HG03432 (cell line): ENCODE measurements around the gene MAPK8IP2.
"Not testable (repeated sequence)": the region's sequence is repeated elsewhere in the genome, so short reads cannot be mapped to it uniquely, and the experiment has no call there.

Source experiments
- ATAC-seq: cut with Tn5 transposase; IDR thresholded peaks from one replicate; pipeline ENCODE4 v1.9.1; 2021; ENCODE audit warnings: mild to moderate bottlenecking, moderate library complexity; ENCODE audit not compliant: unreplicated experiment

MAPK8IP2 gene

DNA sequence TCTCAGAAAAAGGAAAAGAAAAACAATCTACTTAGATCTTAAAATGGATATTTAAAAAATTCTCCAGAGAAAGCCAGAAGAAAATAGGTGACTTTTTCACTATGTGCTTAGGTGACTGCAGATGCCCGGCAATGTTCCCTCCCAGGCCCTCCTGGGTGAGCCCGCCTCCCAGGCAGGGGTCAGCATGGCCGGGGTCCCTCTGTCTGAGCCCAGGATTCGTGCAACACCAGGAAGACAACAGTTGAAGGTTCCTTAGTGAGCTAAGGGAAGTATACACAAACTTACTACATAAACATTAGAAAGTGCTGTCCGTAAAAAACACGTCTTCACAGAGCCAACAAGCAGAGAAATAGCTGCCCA, 11.6 kb downstream of the MAPK8IP2 start:
- no peak for ATAC-seq

DNA sequence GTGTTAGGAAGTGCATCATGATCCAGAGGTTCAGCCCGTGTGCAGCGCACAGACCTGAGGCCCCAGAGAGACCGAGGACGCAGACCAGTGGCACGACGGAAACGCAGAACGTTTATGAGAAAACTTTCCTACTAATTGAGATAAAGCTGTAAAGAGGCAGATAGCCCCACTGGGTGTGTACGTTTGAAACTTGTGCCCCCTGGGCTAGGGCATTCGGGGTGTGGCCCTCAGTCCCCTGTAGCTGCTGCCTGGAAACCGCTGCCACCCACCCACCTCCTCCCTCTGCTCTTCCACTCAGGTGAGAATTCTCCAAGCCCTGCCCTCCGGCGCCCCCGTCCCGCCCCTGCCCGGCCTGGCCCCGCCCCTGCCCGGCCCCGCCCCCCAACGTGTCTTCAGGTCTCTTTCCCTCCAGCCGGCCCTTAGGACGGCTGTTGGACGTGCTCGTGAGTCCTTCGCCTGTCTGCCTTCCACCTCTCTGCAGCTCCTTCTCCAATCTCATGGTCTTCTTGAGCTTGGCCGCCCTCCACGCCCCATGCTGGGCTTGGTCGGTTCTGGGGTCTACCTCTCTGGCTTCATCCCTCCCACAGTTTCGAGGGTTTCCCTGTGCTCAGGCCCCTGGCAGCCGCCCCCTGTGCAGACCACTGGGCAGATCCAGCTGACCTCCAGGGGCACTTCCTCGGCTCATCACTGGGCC, 12.1 kb downstream of the MAPK8IP2 start:
- no peak for ATAC-seq

DNA sequence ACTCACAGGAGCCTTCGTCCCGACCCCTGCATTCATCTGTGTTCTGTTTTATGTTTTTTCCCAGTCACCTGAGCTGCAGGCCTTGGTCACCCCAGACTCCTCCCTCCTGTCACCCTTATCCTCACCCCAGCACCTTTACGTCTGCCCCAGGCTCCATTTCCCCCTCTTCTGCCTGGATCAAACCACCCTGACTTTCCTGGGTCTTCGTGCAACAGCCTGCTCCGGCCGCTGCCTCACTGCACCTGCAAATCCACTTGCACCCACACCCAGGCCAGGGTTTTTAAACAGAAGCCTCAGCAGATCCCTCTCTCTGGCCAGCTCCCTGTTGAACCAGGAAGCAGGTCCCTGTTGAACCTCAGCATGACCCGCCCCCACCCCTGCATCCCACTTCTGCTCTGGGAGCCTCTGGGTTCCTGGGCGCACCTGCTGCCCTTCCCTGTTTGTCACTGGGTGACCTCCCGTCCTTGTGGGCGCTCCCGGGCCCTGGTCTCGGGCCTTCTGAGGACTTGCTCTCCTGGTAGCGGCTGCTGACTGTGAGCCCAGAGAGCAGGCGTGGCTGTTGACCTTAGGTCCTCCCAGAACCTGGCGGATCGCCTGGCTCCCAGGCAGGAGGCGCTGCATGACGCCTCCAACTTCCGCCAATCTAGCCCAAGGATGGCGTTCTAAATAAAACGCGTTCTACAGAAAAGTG, 12.8 kb downstream of the MAPK8IP2 start:
- no peak for ATAC-seq

DNA sequence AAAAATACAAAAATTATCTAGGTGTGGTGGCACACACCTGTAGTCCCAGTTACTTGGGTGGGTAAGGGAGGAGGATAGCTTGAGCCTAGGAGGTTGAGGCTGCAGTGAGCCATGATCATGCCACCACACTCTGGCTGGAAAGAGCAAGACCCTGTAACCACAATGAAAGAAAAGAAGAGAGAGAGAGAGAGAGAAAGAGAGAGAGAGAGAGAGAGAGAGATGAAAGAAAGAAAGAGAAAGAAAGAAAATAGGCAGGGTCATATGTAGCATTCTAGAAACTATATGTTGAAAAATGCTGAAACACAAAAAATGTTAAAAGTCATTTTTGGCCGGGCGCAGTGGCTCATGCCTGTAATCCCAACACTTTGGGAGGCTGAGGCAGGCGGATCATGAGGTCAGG, 13.7 kb downstream of the MAPK8IP2 start:
- ATAC-seq: not testable (repeated sequence)

DNA sequence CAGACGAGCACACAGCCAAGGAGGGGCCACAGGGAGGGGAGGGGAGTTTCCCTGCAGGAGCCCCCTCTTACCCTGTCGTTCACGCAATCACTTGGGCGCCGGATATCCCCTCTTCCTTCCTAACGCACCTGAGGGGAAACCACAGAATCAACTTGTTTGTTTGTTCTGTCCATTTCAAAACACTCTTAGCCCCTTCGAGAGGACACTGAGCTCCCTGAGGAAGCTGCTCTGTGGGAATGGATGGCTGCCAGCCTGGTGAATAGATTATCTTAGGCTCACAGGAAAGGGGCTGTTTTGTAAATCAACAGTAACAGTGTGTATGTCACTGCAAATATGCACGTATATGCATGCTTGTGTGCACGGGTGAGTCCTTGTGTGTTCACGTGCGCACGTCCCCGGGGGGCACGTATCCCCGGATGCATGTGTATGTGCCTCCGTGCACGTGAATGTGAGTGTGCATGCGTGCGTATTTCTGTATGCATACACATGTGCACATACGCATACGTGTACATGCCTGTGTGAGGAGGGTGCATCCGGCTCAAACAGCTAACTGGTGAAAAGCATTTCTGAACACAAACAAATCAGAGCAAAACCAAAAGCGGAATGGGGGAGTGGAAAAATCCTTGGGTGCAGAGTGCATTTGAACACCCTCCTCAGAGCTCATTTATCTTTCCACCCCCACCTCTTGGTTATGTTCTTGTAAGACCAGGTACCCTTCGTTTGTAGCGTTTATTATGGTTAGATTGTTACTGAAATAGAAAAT, 20.2 kb downstream of the MAPK8IP2 start:
- ATAC-seq: peak; percentile 62

DNA sequence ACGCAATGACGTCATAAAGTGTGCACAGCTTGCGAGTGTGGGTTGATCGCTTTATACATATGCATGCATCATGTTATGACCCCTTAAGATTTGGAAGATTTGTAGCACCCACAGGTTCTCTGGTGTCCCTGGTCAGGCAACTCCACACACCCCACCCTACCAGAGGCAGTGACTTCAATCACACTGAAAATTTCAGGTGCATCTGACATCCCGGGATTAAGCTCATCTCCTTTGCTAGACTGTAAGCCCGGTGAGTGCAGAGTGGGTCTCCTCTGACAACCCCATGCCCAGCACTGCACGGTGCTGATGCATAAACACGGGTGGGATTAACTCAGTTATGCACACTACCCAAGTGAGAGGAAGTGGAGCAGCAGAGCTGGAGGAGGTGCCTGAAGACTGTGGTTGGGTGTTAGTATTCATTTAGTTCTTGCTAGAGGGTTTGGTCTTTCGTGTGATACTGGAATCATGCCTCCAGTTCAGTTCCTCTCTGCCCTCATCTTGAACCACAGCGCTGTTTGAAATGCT, 20.8 kb downstream of the MAPK8IP2 start:
- ATAC-seq: peak; percentile 35

DNA sequence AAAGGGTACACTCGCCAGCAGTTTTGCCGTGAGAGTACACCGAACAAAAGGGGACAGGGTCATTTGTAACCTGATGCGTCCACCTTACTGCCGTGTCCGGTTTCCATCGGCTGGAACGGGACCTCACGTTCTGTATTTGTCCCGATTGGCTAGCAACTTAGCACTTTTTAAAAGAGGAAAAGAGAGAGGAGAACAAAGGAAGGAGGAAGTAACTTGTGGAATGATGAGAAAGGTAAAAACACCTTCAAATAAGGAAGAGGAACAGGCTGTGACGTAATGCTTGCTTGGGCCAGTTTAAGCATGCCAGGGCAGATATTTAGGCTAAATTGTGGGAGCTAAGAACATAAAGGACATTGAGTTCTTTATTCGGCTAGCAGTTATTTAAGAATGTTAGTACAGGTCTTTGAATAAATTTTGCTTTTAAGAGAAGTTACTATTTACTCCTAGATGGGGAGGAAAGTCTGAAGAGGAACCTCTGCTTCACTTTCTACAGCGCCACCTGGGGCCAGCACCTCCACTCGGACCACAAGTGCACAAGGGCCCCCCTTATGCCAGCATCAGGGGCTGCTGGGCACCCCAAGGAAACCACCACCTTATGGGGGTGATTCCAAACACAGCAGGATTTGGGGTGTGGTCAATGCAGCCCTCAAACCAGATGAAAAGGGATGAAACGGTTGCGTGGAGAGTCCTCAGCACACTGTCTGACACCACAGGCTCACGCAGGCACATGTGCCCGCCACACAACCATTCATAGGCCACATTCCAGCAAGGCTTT, 21.5 kb downstream of the MAPK8IP2 start:
- no peak for ATAC-seq

DNA sequence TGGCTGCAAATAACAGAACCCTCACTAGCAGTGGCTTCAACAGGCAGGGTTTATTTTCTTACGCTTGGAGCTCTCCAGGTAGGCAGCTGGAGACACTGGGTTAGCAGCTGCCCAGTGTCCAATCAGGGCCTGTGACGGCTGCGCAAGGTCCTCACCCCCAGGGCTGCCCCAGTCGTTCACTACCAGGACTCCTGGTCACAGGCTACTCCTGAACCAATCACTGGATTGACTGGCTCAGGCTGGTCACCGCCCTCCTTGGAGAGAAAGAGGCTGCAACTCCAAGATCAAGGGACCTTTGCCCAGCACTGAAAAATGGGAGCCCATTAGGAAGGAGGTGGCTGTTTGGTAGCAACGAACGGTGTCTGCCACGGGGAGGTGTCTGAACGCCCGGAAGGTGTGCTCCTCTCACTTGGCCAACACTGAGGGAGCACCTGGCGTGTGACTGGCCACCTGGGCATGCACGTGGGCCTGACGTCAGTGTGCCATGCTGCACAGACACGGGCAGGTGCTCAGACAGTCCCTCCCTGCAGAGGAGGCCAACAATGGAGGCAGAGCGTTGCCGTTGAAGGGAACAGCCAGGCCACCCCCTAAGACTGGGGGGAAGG, 22.2 kb downstream of the MAPK8IP2 start:
- ATAC-seq: no peak

DNA sequence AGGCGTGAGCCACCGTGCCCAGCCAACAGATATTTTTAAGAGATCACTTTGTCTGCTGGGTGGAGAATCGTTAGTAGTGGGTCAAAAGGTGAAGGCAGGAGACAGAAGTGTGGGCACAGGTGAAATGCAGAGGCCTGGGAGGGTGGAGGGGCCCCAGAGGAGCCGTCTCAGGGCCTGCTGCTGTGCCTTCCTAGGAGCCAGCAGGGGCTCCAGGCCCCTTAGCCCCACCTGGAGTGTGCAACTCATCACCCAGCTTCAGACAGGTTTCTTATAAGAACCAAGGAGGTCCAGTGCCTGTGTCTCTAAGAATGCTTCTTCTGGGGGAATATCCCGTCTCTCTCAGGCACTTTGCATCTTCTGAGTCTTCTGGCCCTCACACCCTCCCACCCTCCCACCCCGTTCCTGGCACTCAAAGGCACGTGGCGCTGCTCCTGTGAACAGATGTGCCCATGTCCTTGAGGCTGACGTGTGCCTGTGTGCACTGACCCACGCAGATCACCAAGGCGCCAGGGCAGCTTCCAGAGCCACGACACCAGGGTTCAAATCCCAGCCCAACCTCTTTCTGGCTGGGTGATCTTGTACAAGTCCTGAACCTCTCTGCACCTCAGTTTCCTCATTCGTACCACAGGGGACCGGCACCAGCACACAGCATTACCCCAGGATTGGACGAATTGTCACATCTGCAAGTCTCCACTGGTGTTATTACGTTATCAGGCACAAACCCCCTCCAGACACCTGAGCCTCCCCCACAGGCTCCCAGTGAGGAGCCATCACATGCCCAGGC, 23.9 kb downstream of the MAPK8IP2 start:
- no peak for ATAC-seq

DNA sequence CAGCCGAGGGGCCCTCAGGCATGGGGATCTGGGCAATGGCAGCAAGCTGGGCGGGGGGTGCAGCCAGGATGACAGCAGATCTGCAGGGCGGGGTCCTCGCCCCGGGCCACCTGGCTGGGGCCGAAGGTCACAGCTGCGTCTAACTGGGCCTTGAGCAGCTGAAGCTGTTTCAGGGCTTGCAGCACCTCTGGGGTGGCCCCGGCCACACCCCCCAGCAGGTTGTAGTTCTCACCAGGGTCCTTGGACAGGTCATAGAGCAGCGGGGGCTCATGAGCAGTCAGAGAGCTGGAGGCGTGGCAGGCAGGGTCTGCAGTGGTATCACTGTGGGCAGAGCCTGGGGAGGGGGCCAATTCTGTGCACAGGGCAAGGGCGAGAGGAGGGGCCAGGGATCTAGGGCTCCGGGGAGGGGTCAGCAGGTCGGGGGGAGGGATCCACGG, 24.6 kb downstream of the MAPK8IP2 start:
- ATAC-seq: no peak

DNA sequence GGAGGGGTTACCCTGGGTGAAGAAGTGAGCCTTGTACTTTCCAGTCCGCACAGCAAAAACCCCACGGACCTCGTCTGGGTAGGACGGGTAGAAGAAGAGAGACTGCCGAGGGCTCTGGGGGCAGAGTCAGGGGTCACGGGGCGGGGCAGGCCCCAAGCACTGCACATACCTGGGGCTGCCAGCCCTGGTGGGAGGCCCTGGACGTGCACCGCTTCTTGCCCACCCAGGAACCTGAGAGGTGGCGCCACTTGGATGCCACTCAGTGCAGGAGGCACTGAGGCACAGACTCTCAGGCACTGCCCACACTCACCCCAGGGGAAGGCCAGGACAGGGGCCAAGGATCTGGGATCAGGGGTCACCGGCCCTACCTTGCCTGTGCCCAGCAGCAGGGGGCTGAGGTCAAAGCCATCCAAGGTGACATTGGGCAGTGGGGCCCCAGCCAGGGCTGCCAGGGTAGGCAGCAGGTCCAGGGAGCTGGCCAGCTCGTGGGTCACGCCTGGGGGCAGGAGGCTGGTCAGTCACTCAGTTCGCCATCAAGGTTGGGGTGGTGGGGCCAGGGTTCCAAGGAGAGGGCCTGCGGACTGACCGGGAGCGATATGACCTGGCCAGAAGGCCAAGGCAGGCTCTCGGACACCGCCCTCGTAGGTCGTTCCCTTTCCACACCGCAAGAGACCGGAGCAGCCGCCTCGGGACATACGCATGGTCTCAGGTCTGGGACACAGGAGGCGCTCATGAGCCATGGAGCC, 25.1 kb downstream of the MAPK8IP2 start:
- no peak for ATAC-seq

DNA sequence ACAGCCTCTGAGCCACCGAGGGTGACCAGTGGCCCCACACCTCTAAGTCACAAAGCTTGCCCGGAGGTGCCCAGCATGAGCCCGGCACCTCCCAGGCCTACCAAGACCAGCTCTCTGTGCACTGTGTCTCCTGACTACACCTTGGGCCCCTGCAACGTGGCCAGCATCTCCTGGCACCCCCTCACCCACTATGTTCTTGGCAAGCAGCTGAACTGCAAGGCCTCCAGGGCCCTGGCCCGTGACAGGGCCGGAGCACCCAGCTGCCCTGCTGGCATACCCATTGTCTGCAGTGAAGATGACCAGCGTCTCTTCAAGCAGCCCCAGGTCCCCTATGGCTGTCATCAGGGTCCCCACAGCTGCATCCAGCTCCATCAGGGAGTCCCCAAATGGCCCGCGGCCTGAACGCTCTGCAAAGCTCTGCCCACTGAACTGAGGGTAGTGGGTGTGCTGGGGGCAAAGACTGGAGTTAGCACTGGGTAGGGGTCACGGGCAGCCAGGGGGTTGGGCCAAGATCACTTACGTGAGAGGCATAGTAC, 25.8 kb downstream of the MAPK8IP2 start:
- no peak for ATAC-seq

DNA sequence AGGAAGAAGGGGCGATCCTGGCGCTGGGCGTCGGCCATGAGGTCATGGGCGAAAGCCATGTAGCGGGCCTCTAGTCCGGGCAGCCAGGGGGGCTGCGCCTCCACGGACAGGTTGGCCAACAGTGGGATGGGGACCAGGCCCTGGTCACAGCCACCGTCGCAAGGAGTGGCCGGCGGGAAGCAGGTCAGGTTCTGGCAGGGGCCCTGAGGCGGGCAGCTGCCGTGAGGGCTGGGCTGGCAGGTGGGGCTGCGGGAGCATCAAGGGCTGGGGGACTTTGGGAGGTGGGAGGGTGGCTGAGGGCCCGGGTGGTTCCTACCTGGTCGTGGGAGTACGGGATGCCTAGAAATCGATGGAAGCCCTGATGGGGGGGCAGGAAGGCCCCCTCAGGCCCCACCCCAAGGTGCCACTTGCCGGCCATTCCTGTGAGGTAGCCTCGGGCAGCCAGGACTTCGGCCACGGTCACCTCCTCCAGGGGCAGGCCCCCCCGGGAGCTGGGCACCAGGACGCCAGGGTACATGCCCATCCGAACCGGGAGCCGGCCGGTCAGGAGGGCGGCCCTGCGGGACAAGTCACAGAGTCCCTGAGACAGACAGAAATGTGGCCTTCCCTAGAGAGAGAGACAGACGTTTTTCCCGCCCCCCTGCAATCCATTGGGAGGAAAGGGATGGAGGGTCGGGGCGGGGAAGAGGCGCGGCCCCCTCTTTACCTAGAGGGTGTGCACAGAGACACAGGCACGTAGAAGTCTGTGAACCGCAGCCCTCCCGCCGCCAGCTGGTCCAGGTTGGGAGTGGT, 26.5 kb downstream of the MAPK8IP2 start:
- no peak for ATAC-seq

DNA sequence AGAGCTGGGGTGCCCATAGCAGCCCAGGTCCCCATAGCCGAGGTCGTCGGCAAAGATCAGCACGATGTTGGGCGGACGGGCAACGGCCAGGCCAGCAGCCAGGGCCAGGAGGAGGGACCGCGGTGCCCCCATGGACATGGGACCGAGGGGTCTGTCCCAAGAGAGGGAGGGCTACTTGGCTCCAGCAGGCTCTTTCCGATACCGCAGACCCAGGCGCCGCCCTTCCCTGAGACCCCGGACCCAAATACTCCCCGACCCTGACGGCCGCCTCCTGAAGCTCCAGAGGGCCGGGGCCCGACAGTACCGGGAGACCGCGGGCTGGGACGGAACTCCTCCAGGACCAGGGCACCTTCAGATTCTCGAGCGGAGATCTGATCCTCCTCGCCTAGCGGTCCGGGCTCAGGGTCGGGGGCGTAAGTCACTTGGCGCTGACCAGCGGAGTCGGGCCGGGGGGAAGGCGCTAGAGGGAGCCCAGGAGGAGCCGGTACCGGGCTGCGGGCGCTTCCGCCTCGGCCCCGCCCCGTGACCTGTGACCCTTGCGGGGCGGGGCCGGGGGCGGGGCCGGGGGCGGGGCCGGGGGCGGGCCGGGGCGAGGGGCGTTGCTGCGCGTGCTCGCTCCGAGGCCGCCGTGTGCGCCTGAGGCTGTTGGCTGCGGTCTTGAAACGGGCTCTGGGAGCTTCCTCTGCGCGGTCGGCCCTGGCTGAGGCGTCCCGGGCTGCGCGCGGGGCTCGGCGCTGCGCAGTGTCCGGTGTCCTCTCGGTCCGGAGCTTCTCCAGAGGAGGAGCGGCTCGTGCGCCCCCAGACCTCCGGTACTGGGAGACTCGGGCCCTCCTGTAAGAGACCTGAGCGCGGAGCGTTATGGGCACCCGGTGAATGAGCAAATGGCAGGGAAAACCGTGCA, 27.3 kb downstream of the MAPK8IP2 start, which contains the start of gene ARSA:
Gene ARSA, minus strand, starts transcription at position 511 of the 901 bp plus-strand sequence. Its CDS starts 373 bp downstream, at position 138.
- peak; percentile 81 for ATAC-seq

DNA sequence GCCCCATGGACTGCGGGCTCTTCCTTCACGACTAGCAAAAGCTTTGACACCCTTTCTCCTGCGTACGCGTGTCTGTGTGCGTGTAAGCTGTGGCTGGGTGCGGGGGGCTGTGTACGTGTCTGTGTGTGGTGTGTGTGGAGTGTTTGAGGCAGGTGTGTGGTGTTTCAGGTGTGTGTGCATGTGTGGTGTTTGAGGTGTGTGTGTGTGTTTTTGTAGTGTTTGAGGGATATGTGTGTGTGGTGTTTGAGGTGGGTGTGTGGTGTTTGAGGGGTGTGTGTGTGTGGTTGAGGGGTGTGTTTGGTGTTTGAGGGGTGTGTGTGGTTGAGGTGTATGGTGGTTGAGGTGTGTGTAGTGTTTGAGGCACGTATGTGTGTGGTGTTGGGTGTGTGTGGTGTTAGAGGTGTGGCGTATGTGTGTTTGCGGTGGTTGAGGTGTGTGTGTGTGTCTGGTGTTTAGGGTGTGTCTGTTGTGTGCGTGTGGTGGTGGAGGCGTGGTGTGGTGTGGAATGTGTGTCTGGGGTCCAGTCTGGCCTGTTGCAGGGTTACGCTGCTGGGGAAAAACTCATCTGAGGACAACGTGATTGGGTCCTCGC, 28.0 kb downstream of the MAPK8IP2 start:
- ATAC-seq: no peak

DNA sequence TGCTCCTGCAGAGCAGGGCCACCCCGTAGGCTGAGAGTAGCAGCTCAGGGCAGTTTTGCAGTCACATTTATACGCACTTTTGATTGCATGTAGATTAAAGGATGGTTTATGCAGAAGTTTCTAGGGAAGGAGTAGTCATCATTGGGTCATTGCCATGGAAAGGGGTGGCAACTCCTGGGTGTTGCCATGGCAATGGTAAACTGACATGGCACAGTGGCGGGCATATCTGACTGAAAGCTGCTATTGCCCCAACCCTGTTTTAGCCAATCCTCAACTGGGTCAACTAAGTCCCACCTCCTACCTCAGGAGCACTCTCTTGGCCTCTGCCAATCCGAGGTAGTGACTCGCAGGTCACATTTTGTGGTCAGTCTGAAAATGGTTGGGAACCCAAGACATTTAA, 29.8 kb downstream of the MAPK8IP2 start:
- no peak for ATAC-seq
